Right lobe of liver (tissue), 4 donors: ENCODE measurements around the gene CLASP2.

Source experiments
- POLR2A ChIP-seq: fragments of 450-650 bp; IDR thresholded peaks from one replicate; pipeline ENCODE4 v1.6.1; 2017; ENCODE audit warnings: antibody characterized with exemption, mild to moderate bottlenecking
- TF ChIP-seq, protein P1 (sequence below), 4 donors: fragments of 200-600 bp in 3 of 4; fragments of 450-650 bp in 1 of 4; IDR thresholded peaks; one replicate each; pipeline versions ENCODE4 v1.5.1 to v1.8.0; 2016 to 2022; ENCODE audit warnings: antibody characterized with exemption in 4 of 4, mild to moderate bottlenecking in 2 of 4
- donor health status: DM: no; HTN: no; CAD: no.
- donor health status: DM: no; HTN: no; CAD: no.
- donor health status: DM: no; HTN: yes; CAD: no.

DNA sequence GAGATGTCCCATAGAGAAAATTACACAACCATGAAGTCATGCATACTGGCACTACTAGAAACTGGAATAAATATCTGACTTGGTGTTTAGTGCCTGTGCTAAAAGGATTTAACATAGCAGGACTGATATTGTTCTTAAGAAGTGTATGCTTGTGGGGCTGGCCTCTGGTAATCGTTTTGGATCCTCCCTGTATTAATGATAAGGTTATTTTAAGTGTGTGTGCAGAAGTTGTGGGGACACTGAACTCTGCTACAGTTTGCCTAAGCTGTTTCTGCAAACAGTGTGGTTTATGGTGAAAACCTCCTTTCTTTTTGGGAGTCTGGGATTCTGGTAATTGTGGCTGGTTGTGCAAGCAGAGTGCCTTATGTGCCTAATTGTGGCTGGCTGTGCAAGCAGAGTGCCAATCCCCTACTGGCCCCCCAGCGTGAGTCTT is 120.8 kb downstream of the CLASP2 start:
- TF ChIP-seq POLR2A = no peak
- TF ChIP-seq, protein P1, sequence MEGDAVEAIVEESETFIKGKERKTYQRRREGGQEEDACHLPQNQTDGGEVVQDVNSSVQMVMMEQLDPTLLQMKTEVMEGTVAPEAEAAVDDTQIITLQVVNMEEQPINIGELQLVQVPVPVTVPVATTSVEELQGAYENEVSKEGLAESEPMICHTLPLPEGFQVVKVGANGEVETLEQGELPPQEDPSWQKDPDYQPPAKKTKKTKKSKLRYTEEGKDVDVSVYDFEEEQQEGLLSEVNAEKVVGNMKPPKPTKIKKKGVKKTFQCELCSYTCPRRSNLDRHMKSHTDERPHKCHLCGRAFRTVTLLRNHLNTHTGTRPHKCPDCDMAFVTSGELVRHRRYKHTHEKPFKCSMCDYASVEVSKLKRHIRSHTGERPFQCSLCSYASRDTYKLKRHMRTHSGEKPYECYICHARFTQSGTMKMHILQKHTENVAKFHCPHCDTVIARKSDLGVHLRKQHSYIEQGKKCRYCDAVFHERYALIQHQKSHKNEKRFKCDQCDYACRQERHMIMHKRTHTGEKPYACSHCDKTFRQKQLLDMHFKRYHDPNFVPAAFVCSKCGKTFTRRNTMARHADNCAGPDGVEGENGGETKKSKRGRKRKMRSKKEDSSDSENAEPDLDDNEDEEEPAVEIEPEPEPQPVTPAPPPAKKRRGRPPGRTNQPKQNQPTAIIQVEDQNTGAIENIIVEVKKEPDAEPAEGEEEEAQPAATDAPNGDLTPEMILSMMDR (IDR thresholded peaks at IDR 0.05) = no peak
